ENCODE measurements around the gene AGFG2. TPM values are rescaled to one million over a fixed set of nuclear protein-coding genes. Genes with fewer than 3 reads are reported as not detected.

The AGFG2 gene
- total and polyA plus RNA-seq, 2 donors = 9.9 to 36.6 TPM

Small RNA genes lying within 50 kb of the gene (small RNA-seq; reads per million reads assigned to genes)
- gene RN7SL416P (not detected), gene SAP25 (not detected)

Other genes starting within 250 kb of the AGFG2 start
- not detected for gene SPDYE3, start 231.5 kb upstream of the AGFG2 start, total RNA-seq
- 0.10 TPM for gene SPDYE3, start 231.5 kb upstream of the AGFG2 start, polyA plus RNA-seq
- gene PILRB, start 181.1 kb upstream of the AGFG2 start, total RNA-seq = 16.3 TPM
- 34.4 TPM for gene PILRB, start 181.1 kb upstream of the AGFG2 start, polyA plus RNA-seq
- gene PILRA, start 165.7 kb upstream of the AGFG2 start, total RNA-seq = 2.2 TPM
- gene PILRA, start 165.7 kb upstream of the AGFG2 start, polyA plus RNA-seq = 27.8 TPM
- gene ZCWPW1, start 110.5 kb upstream of the AGFG2 start, total RNA-seq = 4.2 TPM
- gene ZCWPW1, start 110.5 kb upstream of the AGFG2 start, polyA plus RNA-seq = 8.7 TPM
- 22.6 TPM for gene MEPCE, start 109.4 kb upstream of the AGFG2 start, total RNA-seq
- 40.4 TPM for gene MEPCE, start 109.4 kb upstream of the AGFG2 start, polyA plus RNA-seq
- gene PPP1R35, start 102.7 kb upstream of the AGFG2 start, total RNA-seq = 5.1 TPM
- 33.6 TPM for gene PPP1R35, start 102.7 kb upstream of the AGFG2 start, polyA plus RNA-seq
- not detected for gene SPACDR, start 74.9 kb upstream of the AGFG2 start, total RNA-seq
- gene SPACDR, start 74.9 kb upstream of the AGFG2 start, polyA plus RNA-seq = 0.62 TPM
- gene TSC22D4, start 60.0 kb upstream of the AGFG2 start, total RNA-seq = 16.6 TPM
- 49.6 TPM for gene TSC22D4, start 60.0 kb upstream of the AGFG2 start, polyA plus RNA-seq
- 1.6 TPM for gene NYAP1, start 55.3 kb upstream of the AGFG2 start, total RNA-seq
- gene NYAP1, start 55.3 kb upstream of the AGFG2 start, polyA plus RNA-seq = 1.5 TPM
- not detected for gene SAP25, start 34.7 kb downstream of the AGFG2 start, total RNA-seq
- gene SAP25, start 34.7 kb downstream of the AGFG2 start, polyA plus RNA-seq = 2.5 TPM
- gene LRCH4, start 46.9 kb downstream of the AGFG2 start, total RNA-seq = 13.7 TPM
- 33.0 TPM for gene LRCH4, start 46.9 kb downstream of the AGFG2 start, polyA plus RNA-seq
- 1.6 TPM for gene FBXO24, start 47.1 kb downstream of the AGFG2 start, total RNA-seq
- 0.57 TPM for gene FBXO24, start 47.1 kb downstream of the AGFG2 start, polyA plus RNA-seq
- gene PCOLCE, start 63.2 kb downstream of the AGFG2 start, total RNA-seq = 124 TPM
- 89.5 TPM for gene PCOLCE, start 63.2 kb downstream of the AGFG2 start, polyA plus RNA-seq
- 5.3 TPM for gene MOSPD3, start 73.3 kb downstream of the AGFG2 start, total RNA-seq
- gene MOSPD3, start 73.3 kb downstream of the AGFG2 start, polyA plus RNA-seq = 30.4 TPM
- gene TFR2, start 102.3 kb downstream of the AGFG2 start, total RNA-seq = 0.69 TPM
- gene TFR2, start 102.3 kb downstream of the AGFG2 start, polyA plus RNA-seq = 0.81 TPM
- 0.69 TPM for gene ACTL6B, start 117.2 kb downstream of the AGFG2 start, total RNA-seq
- 0.19 TPM for gene ACTL6B, start 117.2 kb downstream of the AGFG2 start, polyA plus RNA-seq
- 51.2 TPM for gene GNB2, start 134.5 kb downstream of the AGFG2 start, total RNA-seq
- 279 TPM for gene GNB2, start 134.5 kb downstream of the AGFG2 start, polyA plus RNA-seq
- gene GIGYF1, start 155.0 kb downstream of the AGFG2 start, total RNA-seq = 17.1 TPM
- gene GIGYF1, start 155.0 kb downstream of the AGFG2 start, polyA plus RNA-seq = 27.2 TPM
- gene POP7, start 166.9 kb downstream of the AGFG2 start, total RNA-seq = 18.6 TPM
- gene POP7, start 166.9 kb downstream of the AGFG2 start, polyA plus RNA-seq = 39.1 TPM
- not detected for gene EPO, start 181.3 kb downstream of the AGFG2 start, total RNA-seq
- gene EPO, start 181.3 kb downstream of the AGFG2 start, polyA plus RNA-seq = not detected
- not detected for gene ZAN, start 194.4 kb downstream of the AGFG2 start, total RNA-seq
- gene ZAN, start 194.4 kb downstream of the AGFG2 start, polyA plus RNA-seq = not detected